ENCODE results near the gene CD6. TPM values are rescaled to one million over a fixed set of nuclear protein-coding genes. Genes with fewer than 3 reads are reported as not detected.
"Not testable (repeated sequence)": the region's sequence is repeated elsewhere in the genome, so short reads cannot be mapped to it uniquely, and the experiment has no call there.

The CD6 gene
- total RNA-seq, 1 donor from 2014 or later: 0.22 TPM

DNA sequence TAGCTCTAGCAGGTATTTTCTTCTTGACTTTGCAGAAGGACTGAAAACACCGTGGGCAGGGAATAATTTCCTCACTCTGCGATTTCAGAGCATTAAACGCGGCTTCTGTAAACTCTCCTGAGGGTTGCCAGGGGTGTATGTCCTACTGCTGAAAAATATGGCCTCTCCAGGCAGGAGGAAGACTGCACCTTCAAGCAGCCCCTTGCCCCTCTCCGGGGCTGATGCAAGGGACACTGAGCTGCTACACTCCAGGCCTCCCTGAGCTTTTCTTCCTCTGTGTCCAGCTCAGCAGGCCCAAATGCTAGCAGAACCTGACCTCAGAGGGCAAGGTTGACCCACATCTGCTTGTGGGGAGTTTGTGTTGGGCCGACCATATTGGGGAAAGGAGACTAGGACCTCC, 2.2 kb downstream of the CD6 start:
- DNase-seq (ENCODE audit: missing footprints): no peak
- intact Hi-C loops (cut with DNase I): no loop called here
- ATAC-seq: no peak

DNA sequence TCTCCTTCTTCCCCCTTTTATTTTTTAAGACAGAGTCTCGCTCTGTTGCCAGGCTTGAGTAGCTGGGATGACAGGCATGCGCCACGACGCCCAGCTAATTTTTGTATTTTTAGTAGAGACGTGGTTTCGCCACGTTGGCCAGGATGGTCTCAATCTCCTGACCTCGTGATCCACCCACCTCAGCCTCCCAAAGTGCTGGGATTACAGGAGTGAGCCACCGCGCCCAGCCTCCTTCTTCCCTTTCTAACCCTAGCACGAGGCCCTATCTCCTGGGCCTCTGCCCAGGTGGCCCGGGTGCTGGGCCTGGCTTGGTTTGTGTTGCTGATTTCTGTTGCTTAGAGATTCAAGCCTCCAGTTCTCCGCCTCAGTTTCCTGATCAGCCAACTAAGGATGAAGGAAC, 2.8 kb downstream of the CD6 start:
- DNase-seq (ENCODE audit: missing footprints): not testable (repeated sequence)

DNA sequence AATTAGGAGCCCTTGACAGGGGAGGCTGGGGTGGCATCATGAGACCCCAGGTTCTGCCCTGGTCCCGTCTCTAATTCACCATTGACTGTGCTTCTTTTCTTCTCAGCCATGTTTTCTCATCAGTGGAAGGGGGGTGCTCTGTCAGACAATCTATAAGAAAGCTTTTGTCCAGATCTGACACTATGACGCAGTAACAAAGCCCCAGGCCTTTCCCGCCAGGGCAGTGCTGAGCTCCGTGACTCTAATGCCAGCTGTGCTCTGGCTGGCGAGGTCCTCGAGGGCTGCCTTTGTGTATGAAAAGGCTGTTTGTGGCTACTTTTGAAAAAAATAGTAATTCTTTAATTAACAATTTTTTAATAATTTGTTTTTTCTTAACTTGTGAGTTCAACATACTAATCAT, 3.2 kb downstream of the CD6 start:
- DNase-seq (ENCODE audit: missing footprints) (no peak), ATAC-seq (no peak)
- intact Hi-C loops (cut with DNase I): no loop called here

More for the DNA sequence above, 2.8 kb downstream of the CD6 start:
- intact Hi-C loops (cut with DNase I); ATAC-seq: not testable (repeated sequence)

DNA sequence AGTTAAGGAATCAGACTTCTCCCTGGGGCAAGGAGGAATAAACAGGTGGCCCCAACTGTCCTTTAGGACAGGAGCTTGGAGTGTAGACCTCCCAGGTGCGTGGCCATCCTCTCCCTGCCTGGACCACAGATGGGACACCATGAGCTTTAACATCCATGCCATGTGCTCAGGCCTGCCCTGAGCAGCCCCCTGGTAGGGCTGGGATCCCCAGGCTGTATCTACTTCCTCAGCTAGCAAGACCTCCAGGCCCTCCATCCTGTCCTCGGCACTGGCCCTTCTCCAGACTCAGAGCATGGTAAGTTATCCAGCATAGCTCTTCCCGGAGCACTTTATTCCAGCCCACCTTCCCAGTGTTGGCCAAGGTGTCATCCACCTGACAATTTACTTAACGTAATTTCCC, 5.7 kb downstream of the CD6 start:
- DNase-seq (ENCODE audit: missing footprints) (no peak), ATAC-seq (no peak)
- intact Hi-C loops (cut with DNase I): no loop called here

DNA sequence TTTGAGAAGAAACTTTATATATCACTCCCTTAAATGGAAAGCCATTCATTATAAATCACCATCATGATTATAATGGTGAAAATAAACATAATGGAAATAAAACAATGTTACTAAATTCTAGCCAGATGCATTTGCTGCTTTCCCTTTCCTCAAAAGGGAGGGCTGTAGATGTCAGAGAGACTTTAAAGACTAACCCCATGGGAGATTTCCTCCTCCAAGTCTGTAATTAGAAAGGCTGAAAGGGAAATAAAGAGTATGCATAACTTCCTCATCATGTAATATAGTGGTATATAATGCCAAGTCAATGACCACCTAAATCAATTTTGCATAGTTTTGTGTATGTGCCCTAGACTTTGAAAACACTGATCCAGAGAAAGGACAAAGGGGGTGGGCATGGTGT, 6.4 kb downstream of the CD6 start:
- DNase-seq (ENCODE audit: missing footprints): no peak
- ATAC-seq: no peak
- intact Hi-C loops (cut with DNase I): no loop called here

DNA sequence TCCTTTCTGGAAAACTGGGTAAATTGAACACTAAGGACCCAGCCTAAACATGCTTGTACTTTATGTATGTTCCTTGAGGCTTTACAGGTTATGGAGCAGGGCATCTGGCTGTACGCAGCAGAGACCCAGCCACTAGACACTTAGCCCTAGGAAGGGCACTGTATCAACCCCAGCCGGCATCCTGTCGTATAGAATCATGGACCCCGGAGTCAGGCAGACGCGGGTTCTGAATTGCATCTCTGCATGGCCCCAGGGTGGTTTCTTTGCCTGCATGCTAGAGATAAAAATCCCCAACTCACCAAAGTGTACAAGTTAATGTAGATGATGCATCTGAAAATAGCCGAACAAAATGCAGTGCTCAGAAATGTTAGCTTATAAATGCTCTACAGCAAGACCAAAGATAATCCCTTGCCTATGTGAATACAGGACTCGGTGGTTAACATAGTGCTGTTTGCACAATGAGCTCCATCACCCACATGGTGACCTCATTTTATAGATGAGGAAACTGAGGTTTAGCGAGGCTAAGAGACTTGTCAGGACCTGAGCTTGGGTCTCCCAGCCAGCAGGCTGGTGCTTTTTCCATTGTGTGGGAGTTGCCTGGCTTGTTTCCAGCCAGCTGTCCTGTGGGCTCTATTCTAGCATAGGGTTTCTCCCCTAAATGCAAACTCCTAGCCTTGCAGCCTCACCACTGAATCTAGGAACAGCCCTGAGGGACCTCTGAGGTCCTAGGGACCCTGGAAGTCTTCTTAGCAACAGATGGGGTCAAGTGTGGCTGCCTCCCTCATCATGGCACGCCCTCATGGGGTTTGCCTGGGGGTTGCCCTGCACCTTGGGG, 7.3 kb downstream of the CD6 start:
- intact Hi-C loops (cut with DNase I): no loop called here
- no peak for DNase-seq (ENCODE audit: missing footprints)
- no peak for ATAC-seq

DNA sequence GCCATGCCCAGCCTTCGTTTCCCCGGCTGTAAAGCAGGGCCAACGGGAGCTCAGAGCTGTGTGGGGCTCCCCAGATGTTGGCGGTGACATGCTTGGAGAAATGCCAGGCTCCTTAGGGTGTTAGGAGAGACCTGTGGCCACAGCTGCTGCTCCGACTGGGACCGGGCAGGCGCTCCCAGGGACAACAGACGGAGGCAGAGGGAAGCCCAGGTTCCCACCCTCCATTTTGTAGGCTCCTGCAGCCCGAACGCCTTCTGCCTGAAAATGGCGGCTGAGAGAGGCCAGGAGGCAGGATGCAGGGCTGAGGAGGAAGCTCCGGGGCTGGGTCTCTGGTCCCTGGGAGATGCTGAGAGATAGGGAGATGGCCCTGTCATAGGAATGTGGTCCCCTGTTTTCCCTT, 10.0 kb downstream of the CD6 start:
- intact Hi-C loops (cut with DNase I): no loop called here
- no peak for ATAC-seq
- DNase-seq (ENCODE audit: missing footprints): no peak

DNA sequence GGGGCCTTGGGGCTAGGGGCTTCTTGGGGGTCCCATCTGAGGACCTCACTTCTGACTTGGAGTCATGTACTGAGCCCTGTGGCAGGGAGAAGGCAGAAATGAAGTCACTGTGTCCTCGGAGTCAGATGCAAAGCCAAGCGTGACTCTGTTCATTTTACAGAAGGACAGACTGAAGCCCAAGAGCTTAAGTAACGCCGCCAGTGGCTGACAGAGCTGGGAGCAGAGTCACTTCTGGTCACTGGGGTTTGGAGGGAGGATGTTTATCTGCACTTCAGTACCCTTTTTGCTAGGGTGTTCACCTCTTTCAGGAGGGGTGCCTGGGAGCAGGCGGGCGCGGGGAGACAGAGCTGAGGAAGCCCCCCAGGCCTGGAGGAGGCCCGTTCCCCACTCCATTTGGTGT, 10.7 kb downstream of the CD6 start:
- intact Hi-C loops (cut with DNase I): no loop called here
- DNase-seq (ENCODE audit: missing footprints): no peak

DNA sequence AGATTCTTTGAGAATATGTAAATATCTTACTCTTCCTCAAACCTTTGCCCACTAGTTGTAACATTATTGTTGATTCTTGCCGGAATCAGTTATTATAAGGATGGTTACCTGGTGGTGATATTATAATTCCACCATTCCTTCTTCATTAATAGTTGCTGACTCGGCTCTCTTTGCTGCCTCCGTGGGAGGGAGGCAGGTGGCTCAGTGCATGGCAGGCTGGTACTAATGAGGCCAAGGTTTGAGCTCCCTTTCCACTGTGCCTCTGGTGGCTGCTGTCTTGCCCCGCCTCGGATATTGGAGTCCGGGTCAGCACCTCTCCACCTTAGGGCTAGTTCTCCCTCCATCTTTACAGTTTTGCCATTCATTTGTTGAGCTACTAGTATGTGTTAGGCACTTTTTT, 12.7 kb downstream of the CD6 start:
- intact Hi-C loops (cut with DNase I): no loop called here
- DNase-seq (ENCODE audit: missing footprints) (no peak), ATAC-seq (no peak)

More for the DNA sequence above, 10.7 kb downstream of the CD6 start:
- no peak for ATAC-seq

DNA sequence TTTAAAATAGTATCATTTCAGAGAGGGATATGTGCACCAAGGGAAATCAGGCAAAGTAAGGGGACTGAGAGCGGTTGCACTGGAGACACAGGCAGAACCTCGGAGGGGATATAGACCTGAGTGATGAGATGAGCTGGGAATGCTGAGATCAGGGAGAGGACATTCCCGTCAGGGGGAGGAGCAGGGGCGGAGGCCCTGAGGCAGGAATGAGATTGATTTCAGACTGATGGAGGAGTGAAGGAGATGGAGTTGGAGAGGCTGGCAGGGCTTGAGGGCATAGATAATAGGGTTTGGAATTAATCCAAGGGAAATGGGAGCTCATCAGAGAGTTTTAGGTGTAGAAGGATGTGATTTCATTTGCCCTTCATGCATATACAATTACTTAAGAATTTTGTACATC, 13.2 kb downstream of the CD6 start:
- intact Hi-C loops (cut with DNase I): no loop called here
- no peak for DNase-seq (ENCODE audit: missing footprints)
- no peak for ATAC-seq

DNA sequence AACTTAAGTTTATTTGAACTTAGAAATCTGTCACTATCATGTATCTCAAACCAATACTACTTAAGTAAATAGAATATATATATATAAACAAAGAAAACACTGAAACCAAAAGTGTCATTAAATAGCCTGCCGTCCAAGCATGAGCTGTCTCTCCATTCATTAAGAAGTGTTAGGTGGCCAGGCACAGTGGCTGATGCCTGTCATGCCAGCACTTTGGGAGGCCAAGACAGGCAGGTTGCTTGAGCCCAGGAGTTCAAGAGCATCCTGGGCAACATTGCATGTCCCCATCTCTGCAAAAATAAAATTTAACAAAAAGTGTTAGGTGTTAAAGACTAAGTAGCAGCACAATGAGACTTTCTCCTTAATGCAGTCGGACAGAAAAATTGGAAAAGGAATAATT, 14.0 kb downstream of the CD6 start:
- no peak for DNase-seq (ENCODE audit: missing footprints)
- intact Hi-C loops (cut with DNase I): no loop called here
- no peak for ATAC-seq

DNA sequence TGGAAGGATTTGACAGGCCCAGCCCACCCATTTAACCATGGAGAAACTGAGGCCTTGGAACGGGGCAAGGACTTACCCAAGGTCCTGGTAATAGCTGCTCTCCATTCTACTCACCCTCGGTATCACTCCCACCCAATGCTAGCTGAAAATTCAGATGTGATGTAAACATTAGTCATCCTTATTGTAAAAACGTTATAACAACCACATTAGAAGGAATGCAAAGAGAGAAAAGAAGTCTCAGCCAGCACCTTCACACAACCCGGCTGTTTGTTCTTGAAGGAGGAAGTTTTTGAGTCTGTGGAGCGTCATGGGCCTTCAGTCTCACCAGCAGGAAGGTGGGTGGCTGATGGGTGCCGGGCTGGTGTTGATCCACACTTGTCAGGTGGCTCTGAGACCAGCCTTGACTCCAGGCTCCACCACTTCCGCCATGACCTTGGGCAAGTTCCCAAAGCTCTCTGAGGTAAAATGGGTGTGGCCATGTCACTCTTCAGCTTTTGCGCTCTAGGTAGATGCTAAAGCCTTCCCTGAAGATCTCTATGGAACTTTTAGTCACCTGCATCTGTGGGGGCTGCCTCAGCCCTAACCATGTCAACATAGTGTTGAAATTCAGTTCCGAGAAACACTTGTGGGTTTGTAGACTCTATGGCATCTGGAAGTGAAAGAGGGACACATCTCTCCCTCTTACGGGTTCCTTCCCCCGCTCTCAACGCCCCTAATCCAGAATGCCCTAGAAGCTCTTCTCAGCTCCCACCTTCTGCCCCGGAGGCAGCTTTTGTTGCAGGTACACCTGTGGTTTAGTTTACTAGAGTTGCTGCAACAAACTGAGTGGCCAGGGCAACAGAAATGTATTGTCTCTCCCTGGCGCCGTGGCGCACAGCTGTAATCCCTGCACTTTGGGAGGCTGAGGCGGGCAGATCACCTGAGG, 14.8 kb downstream of the CD6 start:
- DNase-seq (ENCODE audit: missing footprints) (no peak), ATAC-seq (no peak)
- intact Hi-C loops (cut with DNase I): no loop called here

DNA sequence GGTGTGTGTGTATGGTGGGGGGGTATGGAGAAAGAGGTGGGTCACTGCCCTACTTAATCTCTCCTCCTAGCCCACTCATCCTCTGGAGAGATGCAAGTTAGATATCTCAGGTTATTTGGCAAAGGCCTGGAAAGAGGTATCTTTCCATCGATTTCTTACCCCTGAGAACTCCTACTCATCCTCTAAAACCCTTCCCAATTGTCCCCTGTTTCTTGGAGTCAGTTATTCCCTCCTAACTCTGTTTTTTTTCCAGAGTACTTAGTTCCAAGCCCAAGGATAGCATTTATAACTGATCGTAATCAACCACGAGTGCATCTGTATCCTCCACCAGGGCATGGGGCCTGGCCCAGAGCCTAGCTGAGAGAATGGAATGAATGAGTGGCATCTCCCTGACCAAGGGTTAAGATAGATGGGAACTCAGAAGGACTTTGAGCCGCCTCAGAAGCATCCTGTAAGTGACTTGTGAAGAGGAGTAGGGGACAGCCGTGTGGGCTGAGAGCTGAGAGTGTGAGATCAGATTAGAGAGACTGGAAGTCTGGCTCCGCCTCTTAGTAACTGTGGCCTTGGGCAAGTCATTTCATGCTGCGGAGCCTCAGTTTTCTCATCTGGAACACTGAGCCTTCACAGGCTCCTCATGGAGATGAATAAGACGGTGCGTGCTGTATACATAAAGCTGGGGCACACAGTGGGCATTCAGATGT, 16.2 kb downstream of the CD6 start:
- intact Hi-C loops (cut with DNase I): no loop called here
- no peak for ATAC-seq
- no peak for DNase-seq (ENCODE audit: missing footprints)

DNA sequence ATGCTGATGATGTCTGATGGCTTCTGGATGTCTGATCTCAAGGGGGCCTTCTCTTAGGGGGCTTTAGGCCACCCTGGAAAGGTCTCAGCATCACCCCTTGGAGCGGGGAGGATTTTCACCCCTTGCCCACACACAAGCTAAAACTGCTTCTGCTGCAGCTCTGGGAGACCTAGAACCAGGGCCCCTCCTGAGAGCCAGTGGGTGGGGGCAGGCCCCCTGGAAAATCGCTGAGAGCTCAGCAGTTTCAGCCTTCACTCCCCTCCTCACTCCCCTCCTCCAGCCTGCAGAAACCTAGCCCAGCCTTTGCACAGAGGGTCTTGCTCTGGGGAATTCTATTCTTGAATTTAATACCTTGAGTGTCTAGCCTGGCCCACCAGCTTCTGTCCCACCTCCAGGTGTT, 17.2 kb downstream of the CD6 start:
- ATAC-seq: no peak
- no peak for DNase-seq (ENCODE audit: missing footprints)
- intact Hi-C loops (cut with DNase I): no loop called here

DNA sequence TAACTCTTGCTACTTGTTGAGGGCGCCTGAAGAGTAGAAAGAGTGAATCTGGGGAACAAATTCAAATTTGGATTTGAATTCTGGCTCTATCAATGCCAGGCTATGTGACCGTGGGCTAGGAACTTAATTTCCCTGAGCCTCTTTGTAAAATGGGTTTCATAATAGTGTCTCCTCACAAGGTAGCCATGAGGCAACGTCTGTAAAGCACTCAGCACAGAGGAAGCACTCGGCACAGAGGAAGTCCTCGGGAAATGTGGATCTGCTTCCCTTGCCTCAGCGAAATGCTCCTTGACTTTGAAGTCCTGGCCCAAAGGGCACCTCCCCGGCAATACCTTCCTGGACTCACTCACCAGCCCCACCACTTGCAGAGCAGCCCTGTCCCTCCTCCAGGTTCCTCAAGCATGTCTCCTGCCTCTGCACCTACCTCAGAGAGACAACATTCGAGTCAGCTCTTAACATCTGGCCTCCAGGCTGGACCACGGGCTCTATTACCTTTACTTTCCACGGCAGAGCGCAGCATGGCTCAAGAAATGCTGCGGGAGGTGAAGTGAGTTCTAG, 17.7 kb downstream of the CD6 start:
- intact Hi-C loops (cut with DNase I): no loop called here
- ATAC-seq (no peak), DNase-seq (ENCODE audit: missing footprints) (no peak)

DNA sequence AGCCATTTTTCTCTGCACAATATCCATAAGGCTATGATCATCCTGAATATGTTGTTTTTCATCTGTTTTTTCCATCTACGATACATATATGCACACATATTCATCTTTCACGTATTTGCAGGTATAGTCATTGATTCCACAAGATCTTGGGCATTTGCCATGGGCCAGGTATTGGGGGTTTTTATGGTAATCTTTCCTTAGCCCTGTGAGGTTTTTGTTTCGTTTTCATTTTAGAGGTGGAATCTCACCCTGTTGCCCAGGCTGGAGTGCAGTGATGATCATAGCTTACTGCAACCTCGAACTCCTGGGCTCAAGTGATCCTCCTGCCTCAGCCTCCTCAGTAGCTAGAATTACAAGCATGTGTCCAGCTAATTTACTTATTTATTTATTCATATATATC, 20.0 kb downstream of the CD6 start:
- ATAC-seq (no peak), DNase-seq (ENCODE audit: missing footprints) (no peak)
- intact Hi-C loops (cut with DNase I): no loop called here

DNA sequence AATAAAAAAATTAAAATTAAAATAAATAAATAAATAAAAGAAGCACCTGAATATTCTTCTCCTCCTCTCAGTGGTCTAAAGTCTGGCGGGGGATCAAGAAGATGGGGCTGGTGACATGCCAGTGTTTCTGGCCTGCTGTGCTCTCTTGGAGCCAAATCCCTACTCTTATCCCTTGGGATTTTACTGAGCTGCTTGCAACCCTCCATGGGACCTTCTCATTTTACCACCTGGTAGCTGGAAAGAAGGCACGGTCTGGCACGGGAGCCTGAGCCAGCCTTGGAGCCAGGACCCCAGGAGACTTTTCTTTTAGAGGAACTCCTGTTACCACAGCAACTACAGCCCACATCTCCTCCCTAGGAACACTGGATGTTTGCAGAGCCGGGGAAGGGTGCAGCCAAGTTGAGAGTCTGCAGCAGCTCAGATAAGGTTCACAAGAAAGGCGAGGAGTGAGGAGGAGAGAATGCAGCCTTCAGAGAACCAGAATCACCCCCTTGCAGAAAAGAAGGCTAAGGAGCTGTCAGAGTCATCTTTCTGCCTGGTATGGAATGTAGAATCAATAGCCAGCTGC, 21.4 kb downstream of the CD6 start:
- intact Hi-C loops (cut with DNase I): no loop called here
- no peak for ATAC-seq
- DNase-seq (ENCODE audit: missing footprints): no peak

DNA sequence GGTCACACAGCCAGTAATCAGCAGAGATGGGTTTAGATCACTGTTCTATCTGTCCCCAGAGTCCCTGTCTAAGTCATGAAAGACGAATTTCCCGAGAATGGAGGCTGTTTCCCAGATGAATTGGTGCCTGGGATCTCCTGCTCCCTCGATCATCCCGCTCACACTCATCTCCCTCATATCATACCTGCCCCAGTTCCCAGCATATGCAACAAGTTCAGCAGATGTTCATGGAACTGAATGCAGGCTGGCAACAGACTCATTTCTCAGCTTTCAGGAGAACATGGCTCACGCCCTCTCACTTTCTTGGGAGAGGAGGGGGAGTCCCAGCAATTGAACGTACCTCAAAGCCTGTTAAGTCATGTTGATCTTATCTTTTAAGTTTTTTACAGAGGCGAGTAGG, 22.1 kb downstream of the CD6 start:
- ATAC-seq (no peak), DNase-seq (ENCODE audit: missing footprints) (no peak)
- intact Hi-C loops (cut with DNase I): no loop called here

DNA sequence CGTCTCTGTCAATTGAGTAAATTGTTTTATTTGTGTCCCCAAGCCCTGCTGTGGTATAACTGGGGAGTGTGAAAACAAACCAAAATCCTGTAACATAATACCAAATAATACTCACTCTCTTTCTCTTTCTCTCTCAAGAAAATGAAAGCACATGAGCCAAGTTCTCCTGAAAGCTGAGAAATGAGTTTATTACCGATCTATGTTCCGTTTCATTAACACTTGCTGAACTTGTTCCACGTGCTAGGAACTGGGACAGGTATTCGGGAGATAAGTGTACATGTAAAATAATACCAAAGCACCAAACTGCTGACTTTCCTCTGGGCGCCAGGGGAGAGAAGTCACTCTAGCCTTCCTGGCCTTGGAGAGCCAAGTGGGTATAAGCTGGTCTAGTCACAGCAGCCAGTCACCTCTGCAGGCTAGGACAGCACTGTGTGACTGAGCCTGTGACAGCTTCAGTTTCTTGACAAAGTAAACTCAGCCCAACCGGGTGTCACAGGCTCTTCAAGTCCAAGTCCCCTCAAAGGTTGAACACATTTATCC, 23.1 kb downstream of the CD6 start:
- intact Hi-C loops (cut with DNase I): no loop called here
- DNase-seq (ENCODE audit: missing footprints): no peak

More for the DNA sequence above, 23.1 kb downstream of the CD6 start:
- no peak for ATAC-seq
